Endothelial cell of umbilical vein (primary cell): Measurements from ENCODE around the gene ACSL6.

ENCODE experiments used
- CTCF ChIP-seq, 2 donors: IDR thresholded peaks; 1 replicate in 1 of 2; 2 replicates in 1 of 2; pipeline ENCODE4 v1.5.1; 2011; ENCODE audit warnings: low read length in 2 of 2, mild to moderate bottlenecking in 2 of 2, moderate library complexity in 2 of 2, control low read depth in 1 of 2, inconsistent platforms in 1 of 2, low read depth in 1 of 2; ENCODE audit not compliant: insufficient read depth in 1 of 2; ENCODE audit errors: extremely low read depth in 1 of 2
- EZH2 ChIP-seq: IDR thresholded peaks from 2 replicates; pipeline ENCODE4 v1.6.1; 2012; ENCODE audit warnings: borderline replicate concordance, low read depth, mild to moderate bottlenecking, moderate library complexity, low read length, inconsistent platforms; ENCODE audit not compliant: severe bottlenecking
- FOS ChIP-seq: IDR thresholded peaks from 2 replicates; pipeline ENCODE4 v1.6.1; 2011; ENCODE audit warnings: mild to moderate bottlenecking, low read length, moderate library complexity, borderline replicate concordance; ENCODE audit not compliant: insufficient read depth
- JUN ChIP-seq: IDR thresholded peaks from 2 replicates; pipeline ENCODE4 v1.6.1; 2011; ENCODE audit warnings: borderline replicate concordance, low read depth; ENCODE audit not compliant: insufficient read length, insufficient read depth
- MYC ChIP-seq: IDR thresholded peaks from one replicate; pipeline ENCODE4 v1.6.1; 2011; ENCODE audit warnings: mild to moderate bottlenecking, low read depth, low read length
- POLR2A ChIP-seq: IDR thresholded peaks from 2 replicates; pipeline ENCODE4 v1.6.1; 2012; ENCODE audit warnings: low read depth, mild to moderate bottlenecking, control low read depth, low read length
- POLR2AphosphoS5 ChIP-seq: IDR thresholded peaks from 2 replicates; pipeline ENCODE4 v1.6.1; 2012; ENCODE audit warnings: low read depth, mild to moderate bottlenecking, control low read depth, low read length, moderate library complexity; ENCODE audit not compliant: insufficient read depth
- TF ChIP-seq, protein P1 (sequence below): IDR thresholded peaks from 2 replicates; pipeline ENCODE4 v1.6.1; 2011; ENCODE audit not compliant: insufficient read depth, insufficient read length

DNA sequence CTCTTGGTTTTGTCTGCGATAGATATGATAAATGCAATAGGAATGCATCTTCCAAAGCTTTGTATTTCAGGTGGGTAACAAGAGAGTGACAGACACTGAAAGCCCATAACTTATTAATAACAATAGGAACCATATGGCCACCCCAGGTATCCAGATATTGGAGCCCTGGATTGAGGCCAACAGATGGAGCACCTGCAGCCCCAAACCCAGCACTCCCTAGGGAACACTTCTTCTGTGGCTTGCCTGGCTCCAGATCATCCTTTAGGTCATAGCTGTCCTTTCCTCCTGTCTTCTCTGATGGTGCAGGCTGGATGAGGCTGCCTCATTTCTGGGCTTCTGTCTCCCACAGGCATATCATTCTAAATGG lies 44.0 kb upstream of the ACSL6 start:
- TF ChIP-seq POLR2AphosphoS5 (no peak), CTCF (IDR thresholded peaks at IDR 0.05; ENCODE audit: extremely low read depth in 1 of 2, insufficient read depth in 1 of 2, low read depth in 1 of 2, low read length in 2 of 2) (no peak), POLR2A (no peak), JUN (no peak), MYC (no peak), EZH2 (no peak), FOS (no peak)
- TF ChIP-seq, protein P1, sequence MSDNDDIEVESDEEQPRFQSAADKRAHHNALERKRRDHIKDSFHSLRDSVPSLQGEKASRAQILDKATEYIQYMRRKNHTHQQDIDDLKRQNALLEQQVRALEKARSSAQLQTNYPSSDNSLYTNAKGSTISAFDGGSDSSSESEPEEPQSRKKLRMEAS, result no peak
